Esophagus muscularis mucosa (tissue), 4 donors: ENCODE measurements around the gene CABLES1. TPM values are rescaled to one million over a fixed set of nuclear protein-coding genes. Genes with fewer than 3 reads are reported as not detected.

Experiments used
- DNase-seq: peaks from one replicate; pipeline ENCODE4 v3.0.0-alpha.2; 2017; ENCODE audit errors: extremely low spot score
- H3K27ac ChIP-seq, 4 donors: fragments of 200-600 bp; sonication (generic); replicated peaks in 1 of 4; 1 replicate in 3 of 4; 2 replicates in 1 of 4; pipeline ENCODE4 v1.5.1; 2016 to 2019; ENCODE audit warnings: mild to moderate bottlenecking in 1 of 4
- H3K27me3 ChIP-seq, 4 donors: fragments of 200-600 bp; sonication (generic); one replicate each; pipeline versions ENCODE4 v1.5.1 to v1.6.0; 2016 to 2019
- H3K36me3 ChIP-seq, 4 donors: fragments of 200-600 bp; sonication (generic); one replicate each; pipeline ENCODE4 v1.5.1; 2016 to 2019
- H3K4me1 ChIP-seq, 4 donors: fragments of 200-600 bp; sonication (generic); one replicate each; pipeline ENCODE4 v1.5.1; 2016 to 2019
- H3K4me3 ChIP-seq, 4 donors: fragments of 200-600 bp; sonication (generic); 1 replicate in 2 of 4; 2 replicates in 2 of 4; pipeline ENCODE4 v1.5.1; 2016 to 2019; ENCODE audit warnings: mild to moderate bottlenecking in 4 of 4, moderate library complexity in 1 of 4
- H3K9me3 ChIP-seq, 4 donors: fragments of 200-600 bp; sonication (generic); 1 replicate in 3 of 4; 2 replicates in 1 of 4; pipeline ENCODE4 v1.5.1; 2016 to 2019
- EP300 ChIP-seq: sonication (generic); formaldehyde crosslinking; IDR thresholded peaks from one replicate; pipeline ENCODE4 v1.6.1; 2017; ENCODE audit warnings: antibody characterized with exemption
- POLR2A ChIP-seq: fragments of 450-650 bp; IDR thresholded peaks from one replicate; pipeline ENCODE4 v1.6.1; 2017; ENCODE audit warnings: antibody characterized with exemption, moderate library complexity, mild to moderate bottlenecking, low read depth
- POLR2AphosphoS5 ChIP-seq, 2 donors: sonication (generic); formaldehyde crosslinking; IDR thresholded peaks; one replicate each; pipeline ENCODE4 v1.6.1; 2017; ENCODE audit warnings: antibody characterized with exemption in 2 of 2
- WGBS: methylation state at CpG from one replicate; pipeline ENCODE4 v1.1.5; 2018; 5-methylcytosine and 5-hydroxymethylcytosine counted together
- intact Hi-C: fragments of 100-400 bp; cut with DNase I; formaldehyde crosslinking; loops from one replicate; pipeline ENCODE4 v1.15.1; 2023
- total RNA-seq, 4 donors: library from RNA; depleted of rRNA; stranded (reverse); fragments of >200 nt; gene quantifications; one replicate each; pipeline versions ENCODE4 v1.1.0 to v1.2.1, GENCODE V29; 2016
- TF ChIP-seq, protein P1 (sequence below), 3 experiments: fragments of 200-600 bp in 2 of 3; fragments of 450-650 bp in 1 of 3; sonication (generic) in 2 of 3; IDR thresholded peaks; one replicate each; pipeline ENCODE4 v1.5.1; 2017 to 2019; ENCODE audit warnings: antibody characterized with exemption in 3 of 3, mild to moderate bottlenecking in 2 of 3, moderate library complexity in 1 of 3

CABLES1 gene
- total RNA-seq, 4 donors from 2014 or later: 3.8 to 8.3 (median 6.4) TPM

- Histone ChIP-seq H3K27ac (no peak overlapping the region), H3K36me3 (no peaks in the 10 kb centered on the region), H3K27me3 (no peaks in the 10 kb centered on the region), H3K4me1 (peaks cover 0 to 4% (median 2%) of the 10 kb centered on the region in 4 donors), H3K9me3 (no peaks in the 10 kb centered on the region), H3K4me3 (no peak overlapping the region)
- TF ChIP-seq POLR2A (no peak), EP300 (no peak), POLR2AphosphoS5 (IDR thresholded peaks at IDR 0.05) (no peak)
- TF ChIP-seq, protein P1, sequence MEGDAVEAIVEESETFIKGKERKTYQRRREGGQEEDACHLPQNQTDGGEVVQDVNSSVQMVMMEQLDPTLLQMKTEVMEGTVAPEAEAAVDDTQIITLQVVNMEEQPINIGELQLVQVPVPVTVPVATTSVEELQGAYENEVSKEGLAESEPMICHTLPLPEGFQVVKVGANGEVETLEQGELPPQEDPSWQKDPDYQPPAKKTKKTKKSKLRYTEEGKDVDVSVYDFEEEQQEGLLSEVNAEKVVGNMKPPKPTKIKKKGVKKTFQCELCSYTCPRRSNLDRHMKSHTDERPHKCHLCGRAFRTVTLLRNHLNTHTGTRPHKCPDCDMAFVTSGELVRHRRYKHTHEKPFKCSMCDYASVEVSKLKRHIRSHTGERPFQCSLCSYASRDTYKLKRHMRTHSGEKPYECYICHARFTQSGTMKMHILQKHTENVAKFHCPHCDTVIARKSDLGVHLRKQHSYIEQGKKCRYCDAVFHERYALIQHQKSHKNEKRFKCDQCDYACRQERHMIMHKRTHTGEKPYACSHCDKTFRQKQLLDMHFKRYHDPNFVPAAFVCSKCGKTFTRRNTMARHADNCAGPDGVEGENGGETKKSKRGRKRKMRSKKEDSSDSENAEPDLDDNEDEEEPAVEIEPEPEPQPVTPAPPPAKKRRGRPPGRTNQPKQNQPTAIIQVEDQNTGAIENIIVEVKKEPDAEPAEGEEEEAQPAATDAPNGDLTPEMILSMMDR (IDR thresholded peaks at IDR 0.05): no peak
- 81% methylated on average over 6 of the region's 6 CpGs for WGBS
- intact Hi-C loops: no loop called here
- DNase-seq: no peak
Observed at GRCh38 chr18:23306822-23307221, 171.5 kb downstream of the CABLES1 start.

GRCh38 chr18:23307567-23308295 lies 172.4 kb downstream of the CABLES1 start:
- peaks cover 0 to 13% (median 10%) of the 10 kb centered on the region in 4 donors for H3K4me1 ChIP-seq
- WGBS: 84% methylated on average over 14 of the region's 14 CpGs
- H3K9me3 ChIP-seq: no peaks in the 10 kb centered on the region
- TF ChIP-seq EP300: no peak
- TF ChIP-seq POLR2A: no peak
- TF ChIP-seq, protein P1 (IDR thresholded peaks at IDR 0.05): no peak
- TF ChIP-seq POLR2AphosphoS5 (IDR thresholded peaks at IDR 0.05): no peak
- no peak overlapping the region for H3K27ac ChIP-seq
- H3K4me3 ChIP-seq: no peak overlapping the region
- no peaks in the 10 kb centered on the region for H3K36me3 ChIP-seq
- no peak for DNase-seq
- intact Hi-C loops: no loop called here
- H3K27me3 ChIP-seq: no peaks in the 10 kb centered on the region

Other genes starting within 250 kb of the CABLES1 start
- gene RBBP8, start 202.2 kb upstream of the CABLES1 start, total RNA-seq: 10 to 100 TPM; 12.4 to 23.9 (median 15.4) TPM